Measurements from ENCODE around the gene NCOA5. TPM values are rescaled to one million over a fixed set of nuclear protein-coding genes. Genes with fewer than 3 reads are reported as not detected.

NCOA5 gene
- polyA plus RNA-seq, 1 donor (not counting 4 experiments of a cell fraction or from before 2014, with no cell fraction given) = 17.6 TPM

- no peaks in the 10 kb centered on the region for H3K9me1 ChIP-seq (ENCODE audit: control insufficient read depth, extremely low read depth, insufficient read depth, low read length)
- no peak overlapping the region for H3K4me3 ChIP-seq (ENCODE audit: control insufficient read depth in 2 of 3, extremely low read depth in 1 of 3, insufficient read depth in 2 of 3, low read depth in 1 of 3, low read length in 3 of 3)
- H2AFZ ChIP-seq (ENCODE audit: control insufficient read depth, low read length) = peak overlapping the region; percentile 58
- peak overlapping the region; percentile 54 for H3K4me2 ChIP-seq (ENCODE audit: control insufficient read depth, extremely low read depth, insufficient read depth, low read depth, low read length)
- no peaks in the 10 kb centered on the region for H3K36me3 ChIP-seq (ENCODE audit: control insufficient read depth in 2 of 2, extremely low read depth in 1 of 2, insufficient read depth in 2 of 2, low read length in 2 of 2)
- H3K9me3 ChIP-seq (ENCODE audit: control insufficient read depth, low read depth, low read length) = no peaks in the 10 kb centered on the region
- H3K79me2 ChIP-seq (ENCODE audit: control insufficient read depth, insufficient read depth, low read length) = no peaks in the 10 kb centered on the region
- H3K27me3 ChIP-seq (ENCODE audit: control insufficient read depth, extremely low read depth, insufficient read depth, low read length) = peaks cover 33% of the 10 kb centered on the region
- H3K27ac ChIP-seq (ENCODE audit: control insufficient read depth, insufficient read depth, low read length) = no peak overlapping the region
- DNase-seq (ENCODE audit: low read depth, low spot score) (no peak), FAIRE-seq (no peak)
- no peak overlapping the region for H3K9ac ChIP-seq (ENCODE audit: control insufficient read depth, extremely low read depth, insufficient read depth, low read length)
- H3K4me1 ChIP-seq (ENCODE audit: control insufficient read depth, extremely low read depth, insufficient read depth, low read length) = peaks cover 5% of the 10 kb centered on the region
- peak in 2 of 3 experiments; percentile 57 to 76 for TF ChIP-seq CTCF (optimal IDR thresholded peaks at IDR 0.05 in 1 of 3, IDR thresholded peaks at IDR 0.05 in 1 of 3, conservative IDR thresholded peaks at IDR 0.05 in 1 of 3; ENCODE audit: extremely low read depth in 1 of 3, insufficient read depth in 2 of 3, low read length in 3 of 3)
- no peak for TF ChIP-seq EZH2 (IDR thresholded peaks at IDR 0.05; ENCODE audit: low read length)
- dilution Hi-C loops (cut with MboI; ENCODE audit: extremely low pct_ligation_motif_present, low sequenced_read_pairs) = no loop called here
- H4K20me1 ChIP-seq (ENCODE audit: control insufficient read depth, extremely low read depth, insufficient read depth, low read length) = no peaks in the 10 kb centered on the region
Observed at GRCh38 chr20:46013829-46014516, 75.8 kb downstream of the NCOA5 start.

- no peaks in the 10 kb centered on the region for H3K36me3 ChIP-seq (ENCODE audit: control insufficient read depth in 2 of 2, extremely low read depth in 1 of 2, insufficient read depth in 2 of 2, low read length in 2 of 2)
- H3K27ac ChIP-seq (ENCODE audit: control insufficient read depth, insufficient read depth, low read length) = no peak overlapping the region
- TF ChIP-seq EZH2 (IDR thresholded peaks at IDR 0.05; ENCODE audit: low read length) (no peak), CTCF (optimal IDR thresholded peaks at IDR 0.05 in 1 of 3, IDR thresholded peaks at IDR 0.05 in 1 of 3, conservative IDR thresholded peaks at IDR 0.05 in 1 of 3; ENCODE audit: extremely low read depth in 1 of 3, insufficient read depth in 2 of 3, low read length in 3 of 3) (no peak)
- dilution Hi-C loops (cut with MboI; ENCODE audit: extremely low pct_ligation_motif_present, low sequenced_read_pairs) = no loop called here
- no peaks in the 10 kb centered on the region for H3K9me1 ChIP-seq (ENCODE audit: control insufficient read depth, extremely low read depth, insufficient read depth, low read length)
- H3K9me3 ChIP-seq (ENCODE audit: control insufficient read depth, low read depth, low read length) = no peaks in the 10 kb centered on the region
- no peak overlapping the region for H3K4me3 ChIP-seq (ENCODE audit: control insufficient read depth in 2 of 3, extremely low read depth in 1 of 3, insufficient read depth in 2 of 3, low read depth in 1 of 3, low read length in 3 of 3)
- FAIRE-seq = no peak
- H3K4me2 ChIP-seq (ENCODE audit: control insufficient read depth, extremely low read depth, insufficient read depth, low read depth, low read length) = peak overlapping the region; percentile 54
- peaks cover 33% of the 10 kb centered on the region for H3K27me3 ChIP-seq (ENCODE audit: control insufficient read depth, extremely low read depth, insufficient read depth, low read length)
- H2AFZ ChIP-seq (ENCODE audit: control insufficient read depth, low read length) = no peak overlapping the region
- no peak for DNase-seq (ENCODE audit: low read depth, low spot score)
- H4K20me1 ChIP-seq (ENCODE audit: control insufficient read depth, extremely low read depth, insufficient read depth, low read length) = no peaks in the 10 kb centered on the region
- H3K4me1 ChIP-seq (ENCODE audit: control insufficient read depth, extremely low read depth, insufficient read depth, low read length) = peaks cover 10% of the 10 kb centered on the region
- H3K9ac ChIP-seq (ENCODE audit: control insufficient read depth, extremely low read depth, insufficient read depth, low read length) = no peak overlapping the region
- no peaks in the 10 kb centered on the region for H3K79me2 ChIP-seq (ENCODE audit: control insufficient read depth, insufficient read depth, low read length)
Observed at GRCh38 chr20:46013322-46013828, 76.4 kb downstream of the NCOA5 start.
